Spleen (tissue), 11 donors: ENCODE data around the gene NRXN3. TPM values are rescaled to one million over a fixed set of nuclear protein-coding genes. Genes with fewer than 3 reads are reported as not detected.

Source experiments
- DNase-seq: peaks from one replicate; pipeline ENCODE4 v3.0.0-alpha.2; 2020
- H3K27ac ChIP-seq, 8 donors: fragments of 200-600 bp; sonication (generic) in 7 of 8; 1 replicate in 4 of 8; 2 replicates in 4 of 8; pipeline versions ENCODE4 v1.5.0 to v1.8.0; 2016 to 2021; ENCODE audit warnings: inconsistent platforms in 4 of 8, mild to moderate bottlenecking in 4 of 8, moderate library complexity in 1 of 8
- H3K27me3 ChIP-seq, 7 donors: fragments of 200-600 bp; sonication (generic) in 6 of 7; replicated peaks in 1 of 7; 1 replicate in 4 of 7; 2 replicates in 3 of 7; pipeline versions ENCODE4 v1.5.0 to v1.8.0; 2016 to 2021; ENCODE audit warnings: inconsistent platforms in 3 of 7, mild to moderate bottlenecking in 1 of 7
- H3K36me3 ChIP-seq, 6 donors: fragments of 200-600 bp; sonication (generic) in 5 of 6; 1 replicate in 4 of 6; 2 replicates in 2 of 6; pipeline versions ENCODE4 v1.5.0 to v1.8.0; 2016 to 2021; ENCODE audit warnings: inconsistent platforms in 2 of 6
- H3K4me1 ChIP-seq, 6 donors: fragments of 200-600 bp; sonication (generic) in 5 of 6; 1 replicate in 3 of 6; 2 replicates in 3 of 6; pipeline versions ENCODE4 v1.5.0 to v1.8.0; 2016 to 2021; ENCODE audit warnings: inconsistent platforms in 3 of 6
- H3K4me3 ChIP-seq, 8 donors: fragments of 200-600 bp; sonication (generic) in 7 of 8; 1 replicate in 4 of 8; 2 replicates in 4 of 8; pipeline versions ENCODE4 v1.5.0 to v1.8.0; 2016 to 2021; ENCODE audit warnings: inconsistent platforms in 4 of 8, mild to moderate bottlenecking in 4 of 8, moderate library complexity in 2 of 8
- H3K9me3 ChIP-seq, 8 donors: fragments of 200-600 bp; sonication (generic) in 7 of 8; 1 replicate in 4 of 8; 2 replicates in 4 of 8; pipeline versions ENCODE4 v1.5.0 to v1.8.0; 2016 to 2021; ENCODE audit warnings: inconsistent platforms in 4 of 8
- POLR2A ChIP-seq, 3 donors: fragments of 450-650 bp; IDR thresholded peaks; one replicate each; pipeline ENCODE4 v1.5.1; 2017; ENCODE audit warnings: antibody characterized with exemption in 3 of 3, mild to moderate bottlenecking in 1 of 3
- POLR2AphosphoS5 ChIP-seq, 3 donors: sonication (generic); formaldehyde crosslinking; IDR thresholded peaks; one replicate each; pipeline ENCODE4 v1.5.1; 2017; ENCODE audit warnings: antibody characterized with exemption in 3 of 3
- WGBS, 5 donors: extraction: QIAGEN DNeasy Blood & Tissue Kit in 3 of 5; methylation state at CpG; one replicate each; pipeline versions ENCODE4 v1.1.5 to v1.1.7; 2013 to 2018; 5-methylcytosine and 5-hydroxymethylcytosine counted together
- intact Hi-C: fragments of 100-400 bp; cut with DNase I; formaldehyde crosslinking; loops from one replicate; pipeline ENCODE4 v1.15.0; 2023; ENCODE audit warnings: low total_unique reads
- polyA plus RNA-seq, 3 donors: library from polyadenylated mRNA; stranded (reverse); fragments of 200-250 nt; gene quantifications; one replicate each; pipeline ENCODE4 v1.2.1, GENCODE V29; 2013
- total RNA-seq, 7 donors: library from RNA; depleted of rRNA in 3 of 7; stranded (reverse); fragments of >200 nt in 3 of 7; fragmentation: NEBNext Ultra II Directional in 4 of 7; extraction: Animal tissue kit (Norgen Biotek cat#: 25700) in 4 of 7; gene quantifications; one replicate each; pipeline versions ENCODE4 v1.1.0 to v1.2.1, GENCODE V29; 2016 to 2021
- TF ChIP-seq, protein P1 (sequence below), 11 experiments: fragments of 200-600 bp in 7 of 11; fragments of 450-650 bp in 4 of 11; sonication (generic) in 4 of 11; IDR thresholded peaks in 8 of 11; conservative IDR thresholded peaks in 3 of 11; 1 replicate in 7 of 11; 2 replicates in 4 of 11; pipeline versions ENCODE4 v1.4.0 to v1.8.0; 2016 to 2021; ENCODE audit warnings: antibody characterized with exemption in 11 of 11, inconsistent platforms in 4 of 11, mild to moderate bottlenecking in 1 of 11
- donor health status: healthy with polysubstance abuse.
- donor health status: DM: no; HTN: no; CAD: no; lungs with moderate emphysema.
- donor health status: DM: no; HTN: no; CAD: no.
- donor health status: Bipolar disorder and iron deficiency.
- donor health status: healthy.
- donor health status: DM: no; HTN: no; CAD: no.
- donor health status: DM: yes; HTN: yes; CAD: no.

The NRXN3 gene
- total and polyA plus RNA-seq, 10 donors, result 0.21 to 11.5 (median 1.6) TPM

GRCh38 chr14:79702197-79702596 lies 1532.0 kb downstream of the NRXN3 start:
- 65 to 86% (median 80%) methylated on average over 1 of the region's 1 CpG for WGBS, 5 donors
- TF ChIP-seq POLR2A (IDR thresholded peaks at IDR 0.05) (no peak), POLR2AphosphoS5 (IDR thresholded peaks at IDR 0.05) (no peak)
- TF ChIP-seq, protein P1, sequence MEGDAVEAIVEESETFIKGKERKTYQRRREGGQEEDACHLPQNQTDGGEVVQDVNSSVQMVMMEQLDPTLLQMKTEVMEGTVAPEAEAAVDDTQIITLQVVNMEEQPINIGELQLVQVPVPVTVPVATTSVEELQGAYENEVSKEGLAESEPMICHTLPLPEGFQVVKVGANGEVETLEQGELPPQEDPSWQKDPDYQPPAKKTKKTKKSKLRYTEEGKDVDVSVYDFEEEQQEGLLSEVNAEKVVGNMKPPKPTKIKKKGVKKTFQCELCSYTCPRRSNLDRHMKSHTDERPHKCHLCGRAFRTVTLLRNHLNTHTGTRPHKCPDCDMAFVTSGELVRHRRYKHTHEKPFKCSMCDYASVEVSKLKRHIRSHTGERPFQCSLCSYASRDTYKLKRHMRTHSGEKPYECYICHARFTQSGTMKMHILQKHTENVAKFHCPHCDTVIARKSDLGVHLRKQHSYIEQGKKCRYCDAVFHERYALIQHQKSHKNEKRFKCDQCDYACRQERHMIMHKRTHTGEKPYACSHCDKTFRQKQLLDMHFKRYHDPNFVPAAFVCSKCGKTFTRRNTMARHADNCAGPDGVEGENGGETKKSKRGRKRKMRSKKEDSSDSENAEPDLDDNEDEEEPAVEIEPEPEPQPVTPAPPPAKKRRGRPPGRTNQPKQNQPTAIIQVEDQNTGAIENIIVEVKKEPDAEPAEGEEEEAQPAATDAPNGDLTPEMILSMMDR (IDR thresholded peaks at IDR 0.05 in 8 of 11, conservative IDR thresholded peaks at IDR 0.05 in 3 of 11), result no peak
- H3K27me3 ChIP-seq, result no peaks in the 10 kb centered on the region
- H3K4me3 ChIP-seq, result no peak overlapping the region
- intact Hi-C loops, result no loop called here
- no peak overlapping the region for H3K27ac ChIP-seq
- H3K36me3 ChIP-seq, result no peaks in the 10 kb centered on the region
- H3K4me1 ChIP-seq, result no peaks in the 10 kb centered on the region
- H3K9me3 ChIP-seq, result no peaks in the 10 kb centered on the region
- DNase-seq, result no peak

DNA sequence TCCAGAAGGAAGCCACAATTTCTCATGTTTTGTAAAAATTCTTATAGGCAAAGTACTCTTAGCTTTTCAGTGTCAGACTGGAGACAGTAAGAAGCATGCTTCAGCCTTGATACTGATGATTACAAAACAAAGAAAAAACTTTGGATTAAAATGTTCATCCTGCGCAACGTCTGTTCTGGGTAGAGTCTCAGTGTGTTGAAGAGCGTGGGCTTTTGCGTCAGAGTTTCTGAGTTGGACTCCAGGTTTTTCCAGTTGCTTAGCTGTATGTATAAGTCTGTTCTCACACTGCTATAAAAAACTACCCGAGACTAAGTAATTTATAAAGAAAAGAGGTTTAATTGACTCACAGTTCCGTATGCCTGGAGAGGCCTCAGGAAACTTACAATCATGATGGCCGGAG lies 1533.0 kb downstream of the NRXN3 start:
- no peaks in the 10 kb centered on the region for H3K9me3 ChIP-seq
- H3K36me3 ChIP-seq, result no peaks in the 10 kb centered on the region
- no peak for TF ChIP-seq POLR2A (IDR thresholded peaks at IDR 0.05)
- TF ChIP-seq, protein P1 (IDR thresholded peaks at IDR 0.05 in 8 of 11, conservative IDR thresholded peaks at IDR 0.05 in 3 of 11), result no peak
- no peak for TF ChIP-seq POLR2AphosphoS5 (IDR thresholded peaks at IDR 0.05)
- DNase-seq, result no peak
- H3K4me3 ChIP-seq, result no peak overlapping the region
- 86 to 91% (median 91%) methylated on average over 7 of the region's 7 CpGs for WGBS, 5 donors
- intact Hi-C loops, result no loop called here
- no peaks in the 10 kb centered on the region for H3K27me3 ChIP-seq
- H3K4me1 ChIP-seq, result no peaks in the 10 kb centered on the region
- no peak overlapping the region for H3K27ac ChIP-seq

- no peak for DNase-seq
- TF ChIP-seq, protein P1 (IDR thresholded peaks at IDR 0.05 in 8 of 11, conservative IDR thresholded peaks at IDR 0.05 in 3 of 11), result no peak
- no peak for TF ChIP-seq POLR2A (IDR thresholded peaks at IDR 0.05)
- TF ChIP-seq POLR2AphosphoS5 (IDR thresholded peaks at IDR 0.05), result no peak
- no peaks in the 10 kb centered on the region for H3K4me1 ChIP-seq
- no peak overlapping the region for H3K27ac ChIP-seq
- H3K4me3 ChIP-seq, result no peak overlapping the region
- no peaks in the 10 kb centered on the region for H3K36me3 ChIP-seq
- H3K9me3 ChIP-seq, result no peaks in the 10 kb centered on the region
- H3K27me3 ChIP-seq, result no peaks in the 10 kb centered on the region
- 58 to 65% (median 63%) methylated on average over 6 of the region's 6 CpGs for WGBS, 5 donors
- intact Hi-C loops, result no loop called here
Observed at GRCh38 chr14:79704041-79704807, 1534.1 kb downstream of the NRXN3 start.

DNA sequence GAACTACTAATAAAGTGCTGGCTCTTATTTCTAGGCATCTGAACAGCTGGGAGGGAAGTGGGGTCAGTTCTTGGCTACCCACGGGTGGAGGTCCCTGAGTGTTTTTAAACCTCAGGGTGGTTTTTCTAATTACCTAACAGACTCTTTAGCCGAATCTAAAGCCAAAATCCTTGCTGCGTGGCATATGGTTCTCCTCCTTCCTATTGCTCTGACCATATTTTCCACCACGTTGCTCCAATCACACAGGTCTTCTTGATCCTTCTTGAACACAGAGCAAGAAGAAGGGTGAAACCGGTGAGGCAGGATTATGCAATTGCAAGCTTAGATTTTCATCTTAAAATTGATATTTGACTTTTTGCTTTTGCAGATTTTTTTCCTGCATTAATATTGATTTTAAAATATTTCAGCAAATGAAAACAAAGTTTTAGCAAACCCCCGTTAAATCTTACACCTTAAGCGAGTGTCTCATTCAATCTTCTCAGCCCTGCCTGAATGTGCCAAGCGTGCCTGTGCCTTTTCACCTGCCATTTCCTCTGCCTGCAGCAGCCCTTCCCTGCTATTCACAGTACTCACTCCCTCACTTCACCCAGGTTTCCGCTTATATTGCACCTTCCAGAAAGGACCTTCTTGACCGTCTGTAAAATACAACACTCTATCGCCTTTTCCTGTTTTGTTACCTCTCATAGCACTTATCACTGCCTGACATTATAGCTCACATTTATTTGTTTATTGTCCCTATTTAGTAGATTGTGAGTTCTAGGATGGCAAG lies 1535.1 kb downstream of the NRXN3 start:
- DNase-seq, result no peak
- intact Hi-C loops, result no loop called here
- no peaks in the 10 kb centered on the region for H3K4me1 ChIP-seq
- H3K27me3 ChIP-seq, result no peaks in the 10 kb centered on the region
- WGBS, 5 donors, result 62 to 80% (median 69%) methylated on average over 11 of the region's 11 CpGs
- H3K36me3 ChIP-seq, result no peaks in the 10 kb centered on the region
- TF ChIP-seq, protein P1 (IDR thresholded peaks at IDR 0.05 in 8 of 11, conservative IDR thresholded peaks at IDR 0.05 in 3 of 11), result no peak
- no peak for TF ChIP-seq POLR2A (IDR thresholded peaks at IDR 0.05)
- H3K27ac ChIP-seq, result no peak overlapping the region
- no peak overlapping the region for H3K4me3 ChIP-seq
- H3K9me3 ChIP-seq, result no peaks in the 10 kb centered on the region
